Stimulated activated CD4-positive, alpha-beta T cell treated with anti-CD3 and anti-CD28 coated beads, TNF-alpha, amount 100 ng/mL, for 24 hours (primary cell): ENCODE results near the gene ARL6IP5.

Experiments used
- DNase-seq, 3 experiments: peaks; one replicate each; pipeline ENCODE4 v3.0.0-alpha.2; 2020; ENCODE audit warnings: low read depth in 3 of 3

ARL6IP5 gene

DNA sequence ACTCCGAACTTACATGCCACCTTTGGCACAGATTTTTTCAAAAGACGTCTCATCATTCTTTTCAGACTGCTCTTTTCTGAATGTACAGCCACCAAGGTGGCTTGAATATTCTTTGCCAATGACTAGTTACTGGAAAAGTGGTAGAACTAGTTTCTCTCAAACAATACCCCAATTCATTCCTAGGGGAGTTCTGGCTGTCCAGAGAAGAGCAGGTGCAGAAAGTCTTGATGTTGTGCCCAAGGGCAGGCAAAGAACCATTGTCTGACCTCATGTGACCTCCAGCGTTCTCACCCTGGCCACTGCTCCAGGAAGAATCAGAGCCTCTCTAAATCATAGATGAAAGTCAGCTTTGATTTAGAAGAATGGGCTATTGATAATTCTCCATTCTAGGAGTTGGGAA is 32.2 kb downstream of the ARL6IP5 start:
- no peak for DNase-seq

DNA sequence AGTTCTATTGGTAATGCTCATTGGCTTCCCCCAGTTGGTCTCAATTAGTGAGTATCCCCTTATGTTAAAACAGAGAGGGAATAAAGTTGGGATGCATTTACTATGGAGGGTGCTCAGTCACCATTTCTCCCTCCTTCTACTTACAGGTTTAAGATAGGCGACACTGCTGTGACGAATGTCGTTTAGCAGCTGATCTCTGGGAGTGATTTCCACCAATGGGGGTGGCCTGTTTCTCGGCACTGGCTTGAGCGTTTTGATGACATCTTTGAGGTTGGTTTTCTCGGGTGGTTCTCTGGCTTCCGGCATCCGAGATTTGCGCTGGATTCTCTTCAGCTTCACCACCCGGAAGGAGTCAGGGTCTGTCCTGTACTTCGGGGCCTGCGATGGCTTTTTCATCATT is 33.8 kb downstream of the ARL6IP5 start:
- no peak for DNase-seq

DNA sequence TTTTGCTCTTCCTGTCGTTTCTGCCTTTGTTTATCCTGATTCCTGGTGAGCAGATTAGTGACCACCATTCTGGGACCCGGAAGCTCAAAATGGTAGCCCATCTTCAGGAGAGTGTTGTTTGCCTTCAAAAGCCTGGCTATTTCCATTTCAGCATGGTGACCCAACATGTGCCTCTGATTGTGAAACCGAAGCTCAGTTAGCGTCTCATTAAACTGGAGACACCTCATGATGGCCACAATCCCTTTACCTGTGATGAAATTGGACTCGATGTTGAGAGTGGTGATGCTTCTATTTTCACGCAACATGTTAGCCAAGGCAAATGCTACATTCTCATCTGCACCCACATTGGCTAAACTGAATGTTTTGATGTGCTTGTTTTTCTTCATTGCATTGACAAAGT is 34.4 kb downstream of the ARL6IP5 start:
- no peak for DNase-seq

DNA sequence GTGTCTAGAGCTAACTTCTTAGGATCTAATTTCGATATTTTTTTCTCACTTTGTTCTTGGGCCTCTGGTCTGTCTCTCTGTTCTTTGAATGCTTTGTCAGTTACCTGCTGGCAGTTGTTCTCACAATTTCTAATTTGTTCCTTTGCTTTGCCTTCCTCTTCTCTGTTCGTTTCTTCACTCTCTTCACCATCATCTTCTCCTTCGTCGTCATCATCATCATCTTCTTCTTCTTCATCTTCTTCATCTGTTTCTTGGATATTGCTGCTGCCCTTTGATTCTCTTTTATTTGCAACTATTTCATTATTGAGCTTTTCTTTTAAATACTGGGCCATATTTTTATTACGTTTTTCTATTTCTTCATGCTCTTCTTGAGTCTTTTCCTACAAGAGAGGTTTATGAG is 34.9 kb downstream of the ARL6IP5 start:
- DNase-seq: no peak

DNA sequence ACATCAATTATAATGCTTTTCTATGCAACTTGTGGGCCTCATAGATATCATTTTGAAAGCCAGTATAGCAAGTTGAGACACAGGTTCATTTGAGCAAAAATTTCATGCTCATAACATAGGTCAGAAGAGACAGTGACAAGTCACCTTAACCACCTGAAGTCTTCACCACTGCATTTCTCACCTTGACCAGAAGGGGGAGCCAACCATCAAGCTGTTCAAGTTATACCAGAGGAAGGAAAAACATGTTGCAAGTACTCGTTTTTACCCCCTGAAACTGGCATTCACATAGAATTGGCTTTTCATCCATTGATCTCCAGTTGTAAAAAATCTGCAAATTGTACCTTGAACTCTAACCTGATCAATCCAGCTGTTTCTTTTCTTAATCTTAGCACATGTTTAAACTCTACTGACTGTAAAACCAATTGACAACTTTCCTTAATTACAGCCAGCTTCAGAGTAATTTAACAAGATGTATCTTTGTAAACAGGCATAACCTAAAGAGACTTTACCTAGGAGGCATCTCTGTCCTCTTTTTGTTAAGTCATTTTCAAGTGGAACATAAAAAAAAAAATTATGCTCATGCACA is 36.2 kb downstream of the ARL6IP5 start:
- peak; percentile 64 to 81 (median 77) for DNase-seq

DNA sequence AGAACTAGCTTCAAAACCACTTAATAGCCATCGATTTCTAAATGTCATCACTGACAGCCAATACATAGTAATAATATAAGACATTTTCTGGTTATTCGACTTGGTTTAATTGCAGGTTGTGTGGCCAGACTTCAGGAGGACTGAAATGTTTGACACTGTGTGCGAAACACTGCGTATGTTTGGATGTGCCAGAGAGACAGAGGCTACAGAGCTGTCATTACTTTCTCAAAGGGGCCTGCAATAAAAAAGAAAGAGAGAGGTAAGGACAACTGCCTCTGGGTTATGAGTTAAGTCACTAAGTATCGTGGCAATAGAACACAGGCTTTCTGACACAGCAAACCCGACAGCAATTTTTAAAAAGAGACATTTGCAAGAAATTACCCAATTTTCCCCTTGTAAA is 36.8 kb downstream of the ARL6IP5 start:
- no peak for DNase-seq

DNA sequence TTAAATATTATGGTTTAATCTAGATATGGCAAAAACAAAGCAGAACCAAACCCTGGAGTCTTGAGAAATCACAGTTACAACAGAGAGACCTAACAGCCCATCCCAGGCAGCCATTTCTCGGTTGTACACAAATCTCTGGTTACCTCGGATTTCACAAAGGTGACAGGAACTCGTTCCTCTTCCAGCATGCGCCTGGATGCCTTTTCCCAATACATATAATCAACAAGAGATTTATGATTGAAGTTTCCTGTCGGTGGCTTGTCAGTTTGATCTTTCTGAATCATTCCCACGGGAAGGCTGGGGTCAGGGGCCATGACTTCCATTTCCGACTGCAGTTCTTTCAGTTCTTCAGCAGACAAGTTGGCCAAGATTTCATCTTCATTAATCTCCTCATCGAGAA is 37.2 kb downstream of the ARL6IP5 start:
- no peak for DNase-seq

DNA sequence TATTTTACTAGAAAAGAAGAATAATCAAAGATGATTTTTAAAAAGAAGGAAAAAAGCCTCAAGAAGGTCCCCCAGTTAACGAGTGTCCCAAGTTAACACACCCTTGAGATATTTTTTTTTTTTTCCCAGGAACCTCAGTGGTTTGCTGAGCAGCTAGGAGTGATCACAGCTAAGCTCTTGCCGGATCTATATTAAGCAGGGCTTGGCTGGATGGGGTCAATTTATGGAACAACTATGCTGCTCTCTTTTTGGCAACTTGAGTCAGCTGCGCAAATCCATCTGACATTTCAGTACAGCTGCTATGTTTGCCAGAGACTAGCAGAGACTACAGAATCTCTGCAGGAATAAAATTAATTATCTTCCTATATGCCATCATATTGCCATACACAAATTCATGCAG is 37.7 kb downstream of the ARL6IP5 start, which contains the start of gene LMOD3:
TSS of gene LMOD3 (minus strand) at position 193 of the 400 bp plus-strand sequence. CDS start 209 bp downstream, outside the sequence.
- DNase-seq: no peak

DNA sequence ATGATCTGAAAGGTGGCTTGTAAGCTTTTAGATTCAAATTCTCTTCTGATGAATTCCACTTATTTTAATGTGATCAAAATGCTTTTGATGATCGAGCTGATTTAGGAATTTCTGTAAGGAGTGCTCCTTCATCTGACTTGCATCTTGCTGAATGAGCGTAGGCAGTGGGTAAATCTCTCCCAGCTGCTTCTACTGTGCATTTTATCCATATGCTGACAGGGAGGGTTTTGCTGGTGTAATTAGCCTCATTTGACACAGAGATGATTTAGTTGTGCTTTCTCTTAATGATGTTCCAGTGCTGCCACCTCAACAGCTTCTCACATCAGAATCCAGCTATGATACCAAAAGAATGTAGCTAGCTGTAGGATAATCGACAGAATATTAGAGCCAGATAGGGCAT is 41.5 kb downstream of the ARL6IP5 start:
- no peak for DNase-seq

DNA sequence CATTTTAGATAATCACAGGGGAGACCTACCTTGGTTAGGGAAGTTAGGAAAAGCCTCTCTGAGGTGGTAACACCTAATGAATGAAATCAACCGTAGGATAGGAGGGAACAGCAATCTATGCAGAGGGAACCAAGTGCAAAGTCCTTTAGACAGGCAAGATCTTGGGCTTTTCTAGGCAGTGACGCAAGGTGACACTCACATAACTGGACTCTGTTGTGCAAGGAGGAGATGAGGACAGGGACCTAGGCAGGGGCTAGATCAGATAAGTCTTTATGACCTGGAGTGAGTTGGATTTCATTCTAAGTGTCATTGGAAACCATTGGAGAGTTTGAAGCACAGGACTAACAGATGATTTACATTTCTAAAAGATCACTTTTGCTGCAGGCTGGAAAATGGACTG is 42.3 kb downstream of the ARL6IP5 start:
- DNase-seq: no peak

DNA sequence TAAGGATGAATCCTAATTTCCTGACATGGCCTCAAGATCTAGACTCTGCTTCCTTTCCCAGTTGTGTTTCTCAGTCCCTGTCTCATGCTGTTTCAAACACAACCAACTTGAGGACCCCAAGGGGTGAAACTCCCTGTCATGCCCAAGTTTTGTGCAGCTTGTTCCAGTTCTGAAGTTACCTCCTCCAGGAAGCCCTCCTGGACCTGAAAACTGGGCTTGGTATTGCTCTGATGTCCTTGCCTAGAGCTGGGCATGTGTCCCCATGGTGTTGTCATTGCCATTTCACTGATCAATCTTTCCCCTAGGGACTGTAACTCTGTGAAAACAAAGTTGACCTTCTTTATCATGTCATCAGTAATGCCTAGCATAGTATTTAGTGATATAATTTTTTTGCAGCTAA is 43.8 kb downstream of the ARL6IP5 start:
- no peak for DNase-seq

DNA sequence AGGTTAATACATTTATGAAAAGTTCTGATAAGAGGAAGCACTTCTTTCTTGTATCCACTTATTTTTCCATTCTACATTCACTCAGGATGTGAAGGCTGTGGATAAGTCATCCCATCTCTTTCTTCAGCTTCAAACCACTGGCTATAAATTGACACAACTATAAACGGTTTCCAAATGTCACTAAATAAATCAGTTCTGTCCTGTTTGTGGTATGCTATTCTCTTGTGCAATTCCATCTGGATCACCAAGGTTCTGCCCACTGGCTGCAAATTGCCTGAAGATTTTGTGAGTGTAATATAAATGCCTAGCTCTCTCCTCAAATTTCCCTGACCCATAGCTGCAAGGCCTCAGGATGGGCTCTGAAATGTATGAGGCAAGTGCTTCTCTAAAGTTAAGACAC is 44.8 kb downstream of the ARL6IP5 start:
- no peak for DNase-seq

DNA sequence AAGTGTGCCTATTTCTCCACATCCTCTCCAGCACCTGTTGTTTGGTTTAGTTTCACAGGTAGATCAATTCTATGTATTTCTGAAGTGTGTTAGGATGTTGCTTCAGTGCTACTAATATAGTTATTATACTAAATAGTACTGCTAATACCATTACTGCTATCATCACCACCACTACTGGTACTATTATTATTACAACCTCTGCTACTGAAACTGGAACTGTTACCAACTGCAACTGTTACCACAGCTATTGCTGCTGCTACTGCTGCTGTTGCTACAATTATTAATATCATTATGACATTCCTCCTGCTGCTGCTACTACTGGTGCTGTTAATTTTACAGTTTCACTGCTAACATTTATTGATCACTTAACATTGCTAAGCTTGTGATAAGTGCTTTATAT is 46.0 kb downstream of the ARL6IP5 start:
- DNase-seq: no peak

DNA sequence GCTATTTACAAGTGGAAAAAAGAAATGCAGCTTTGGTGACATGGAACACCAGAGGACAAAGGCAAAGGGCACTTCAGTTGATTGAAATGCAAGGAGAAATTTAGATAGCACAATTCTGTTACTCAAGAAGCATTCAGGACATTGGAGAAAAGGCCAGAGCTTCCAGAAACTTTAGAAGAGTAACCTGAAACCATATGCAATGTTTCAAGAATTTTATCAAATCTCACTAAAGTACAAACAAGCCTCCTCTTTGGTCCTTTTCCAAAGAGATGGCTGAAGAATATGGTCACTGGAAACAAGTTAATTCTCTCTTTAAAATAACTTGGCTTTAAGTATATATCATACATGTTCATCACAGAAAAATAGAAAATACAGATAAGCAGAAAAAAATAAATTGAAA is 52.3 kb downstream of the ARL6IP5 start:
- no peak for DNase-seq

DNA sequence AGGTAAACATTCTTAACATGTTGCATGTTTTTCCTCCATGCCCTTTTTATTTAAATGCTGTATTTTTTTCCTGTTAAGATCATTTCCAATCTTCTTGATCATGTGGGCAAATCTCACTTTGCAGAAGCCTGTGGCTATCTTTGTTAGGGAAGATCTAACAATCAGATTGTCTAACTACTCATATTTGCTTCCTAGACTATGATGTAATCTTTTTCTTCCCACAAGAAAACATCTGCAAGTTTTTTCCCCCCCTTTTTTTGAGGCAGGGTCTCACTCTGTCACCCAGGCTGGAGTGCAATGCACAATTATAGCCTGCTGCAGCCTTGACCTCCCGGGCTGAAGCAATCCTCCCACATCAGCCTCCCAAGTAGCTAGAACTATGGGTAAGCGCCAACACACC is 52.7 kb downstream of the ARL6IP5 start:
- DNase-seq: no peak

DNA sequence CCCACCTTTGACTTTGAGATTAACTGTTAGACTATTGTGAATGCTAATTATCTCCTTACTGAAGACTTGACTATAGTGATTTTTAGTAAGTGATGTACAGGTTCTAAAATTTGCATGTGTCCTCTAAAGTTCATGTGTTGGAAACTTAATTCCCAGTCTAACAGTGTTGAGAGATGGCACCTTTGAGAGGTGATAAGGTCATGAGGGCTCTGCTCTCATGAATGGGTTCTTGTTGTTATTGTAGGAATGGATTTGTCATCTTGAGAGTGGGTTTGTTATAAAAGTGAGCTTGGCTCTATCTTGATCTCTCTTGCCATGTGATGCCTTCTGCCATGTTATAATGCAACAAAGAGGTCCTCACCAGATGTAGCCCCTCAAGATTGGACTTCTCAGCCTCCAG is 56.6 kb downstream of the ARL6IP5 start:
- no peak for DNase-seq

DNA sequence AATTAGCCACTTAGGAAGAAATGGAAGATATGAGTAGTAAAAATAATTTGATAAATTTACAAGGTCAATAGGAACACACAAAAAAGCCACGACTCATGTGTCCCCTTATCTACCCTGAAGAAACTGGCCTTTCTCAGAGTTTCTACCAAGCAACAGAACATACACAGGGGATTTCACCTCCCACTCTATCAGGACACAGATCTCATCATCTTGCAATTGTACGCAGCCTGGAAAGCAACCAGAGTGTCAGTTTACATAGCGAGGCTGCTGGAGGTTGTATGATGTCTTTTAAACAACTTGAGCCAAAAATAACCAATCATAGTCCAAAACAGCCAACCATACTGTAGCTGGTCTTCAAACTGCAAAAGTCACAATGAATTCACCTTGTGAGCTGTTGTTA is 57.4 kb downstream of the ARL6IP5 start:
- no peak for DNase-seq

DNA sequence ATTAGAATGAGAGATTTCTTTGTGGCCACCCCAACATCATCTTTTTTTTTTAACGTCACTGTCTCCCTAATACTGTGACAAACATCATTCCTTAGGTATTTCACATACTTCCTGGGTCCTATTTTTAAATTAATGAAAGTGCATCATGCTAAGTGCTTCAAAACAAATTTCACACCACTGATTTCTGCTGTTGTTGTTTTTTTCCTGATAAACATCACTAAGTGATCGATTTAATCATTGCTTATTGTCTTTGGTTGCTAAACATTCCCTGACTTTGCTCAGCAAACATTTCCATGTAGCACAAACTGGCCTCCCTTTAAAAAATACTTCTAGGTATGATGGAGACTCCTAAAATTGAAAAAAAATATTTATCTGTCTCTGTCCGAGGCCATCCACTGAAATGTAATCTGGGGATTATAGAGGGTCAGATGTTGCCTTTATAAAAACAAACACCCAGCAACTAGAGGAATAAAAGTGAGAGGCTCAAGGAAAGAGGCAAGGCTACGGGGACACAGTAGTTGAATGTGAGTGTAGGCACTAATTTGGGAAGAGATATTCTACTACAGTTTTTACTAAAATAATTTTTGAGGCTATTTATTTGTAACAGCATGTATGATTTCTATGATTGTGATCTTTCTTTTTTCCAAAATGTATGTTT is 58.2 kb downstream of the ARL6IP5 start:
- no peak for DNase-seq

DNA sequence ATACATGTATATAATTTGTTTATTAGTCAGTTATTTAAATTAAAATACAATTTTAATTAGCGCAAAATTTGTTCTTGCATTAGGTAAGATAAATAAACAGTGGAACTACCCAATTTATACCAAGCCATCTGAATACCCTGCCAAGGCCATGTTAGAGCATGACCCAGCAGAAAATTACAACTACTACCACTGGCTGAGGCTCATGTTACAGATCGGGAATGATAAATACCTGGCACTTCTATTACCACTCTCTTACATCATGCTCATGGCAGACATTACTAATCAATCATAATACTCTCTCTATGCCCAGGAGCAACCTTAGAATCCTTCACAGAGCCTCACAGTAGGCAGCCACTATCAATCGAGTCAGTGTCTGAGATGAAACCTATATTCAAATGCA is 58.9 kb downstream of the ARL6IP5 start:
- no peak for DNase-seq

DNA sequence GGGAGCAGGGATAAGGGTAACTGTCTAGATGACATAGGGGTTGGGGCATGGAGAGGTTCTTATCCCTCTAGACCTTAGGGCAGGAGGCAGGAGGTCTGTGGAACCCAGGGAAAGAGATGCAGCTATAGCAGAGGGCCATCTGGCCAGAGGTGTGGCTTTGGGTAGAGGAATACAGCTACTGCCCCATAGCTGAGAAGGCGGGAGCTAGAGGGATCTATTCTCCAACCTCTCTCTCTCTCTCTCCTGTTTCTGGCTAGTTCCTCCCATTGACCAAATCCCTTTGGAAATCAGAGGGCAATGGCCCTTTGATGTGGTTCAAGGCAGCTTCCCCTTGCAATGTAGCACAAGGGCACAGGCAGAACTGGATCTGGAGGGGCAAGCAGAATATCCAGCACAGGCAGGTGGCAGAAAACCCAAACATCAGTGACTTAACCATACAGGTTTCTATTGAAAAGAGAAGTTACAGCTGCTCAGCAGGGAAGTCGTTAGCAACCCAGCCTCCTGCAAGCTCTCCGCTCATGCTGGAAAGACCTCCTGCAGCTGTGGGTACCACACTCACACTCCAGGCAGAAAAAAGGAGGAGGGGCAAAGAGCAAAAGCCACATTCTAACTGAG is 60.0 kb downstream of the ARL6IP5 start:
- DNase-seq: no peak

DNA sequence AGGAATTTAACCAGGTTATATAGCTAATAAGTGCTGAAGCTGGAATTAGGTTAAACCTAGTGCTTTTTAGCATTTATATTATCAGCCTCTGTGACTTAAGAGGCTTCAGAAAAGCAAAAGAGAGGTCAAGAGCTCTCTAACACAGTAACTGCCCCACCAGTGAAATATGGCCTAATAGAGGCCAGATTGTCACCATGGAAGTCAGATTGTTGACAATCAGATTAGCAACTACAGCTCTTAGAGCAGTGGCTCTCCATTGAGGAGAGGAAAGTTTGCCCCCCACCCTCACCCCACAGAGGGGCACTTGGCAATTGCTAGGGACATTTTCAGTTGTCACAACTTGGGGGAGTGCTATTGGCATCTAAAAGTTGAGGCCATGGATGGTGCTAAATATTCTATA is 61.0 kb downstream of the ARL6IP5 start:
- no peak for DNase-seq

DNA sequence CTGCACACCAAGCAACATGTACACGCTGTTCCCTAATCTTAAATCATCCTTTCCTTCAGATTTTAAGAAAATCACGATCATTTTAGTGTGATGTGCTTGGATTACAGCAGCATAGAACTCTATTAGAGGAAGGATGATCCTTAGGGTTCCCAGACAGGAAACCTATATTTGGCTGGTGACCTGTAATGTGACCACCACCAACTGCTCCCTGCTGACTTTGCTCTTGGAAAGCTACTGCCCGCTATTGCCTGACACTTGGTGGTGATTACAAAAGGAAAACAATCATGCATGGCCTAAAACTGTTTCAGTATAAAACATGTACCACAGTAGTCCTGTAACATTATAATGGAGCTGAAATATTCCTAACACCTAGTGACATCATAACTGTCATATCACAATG is 64.8 kb downstream of the ARL6IP5 start:
- no peak for DNase-seq
